HCT116 (cell line): ENCODE data around the gene GNGT2. TPM values are rescaled to one million over a fixed set of nuclear protein-coding genes. Genes with fewer than 3 reads are reported as not detected.

Source experiments
- ATAC-seq: fragments of 200-7000 bp; cut with Tn5 transposase; 2 replicates; pipeline ENCODE4 v1.9.1; 2020; ENCODE audit warnings: mild to moderate bottlenecking, moderate library complexity
- BruUV-seq: library from RNA; stranded (reverse); fragments of 400-500 nt; replicated peaks from 2 replicates; lab custom pipeline; 2021; lab: Mats Ljungman, UMichigan
- CTCF ChIA-PET: fragments of 300-600 bp; sonication (Branson Sonifier 250); formaldehyde crosslinking; loops from one replicate; lab custom pipeline; 2021; ENCODE audit warnings: antibody characterized with exemption; lab: Charles Lee
- POLR2A ChIA-PET: fragments of 300-600, 350-600 bp; sonication (Branson Sonifier 250); formaldehyde crosslinking; loops from one replicate; lab custom pipeline; 2021; ENCODE audit warnings: antibody characterized with exemption; lab: Charles Lee
- RAD21 ChIA-PET, 2 experiments: fragments of 300-600 bp; sonication (Branson Sonifier 250); formaldehyde crosslinking; loops; one replicate each; lab custom pipeline; 2023; ENCODE audit warnings: low total read pairs in 2 of 2; ENCODE audit not compliant: uncharacterized antibody in 2 of 2, unreplicated experiment in 2 of 2, low non-redundant PET in 1 of 2; lab: Charles Lee
- DNase-seq: peaks from one replicate; pipeline ENCODE4 v3.0.0-alpha.2; 2010; ENCODE audit warnings: low read depth, low spot score
- H2AFZ ChIP-seq: fragments of 200-600 bp; shearing (Covaris generic), sonication (generic); 2 replicates; pipeline ENCODE4 v1.6.1; 2017; ENCODE audit warnings: low read depth, mixed run types, mixed read lengths, antibody characterized with exemption, low read length; ENCODE audit not compliant: poor library complexity, severe bottlenecking
- H3K27ac ChIP-seq: 2 replicates; pipeline ENCODE4 v1.5.1; 2012; ENCODE audit warnings: low read depth, low read length
- H3K27me3 ChIP-seq: fragments of 200-600 bp; sonication (generic); 2 replicates; pipeline ENCODE4 v1.6.1; 2016; ENCODE audit warnings: mixed run types, low read length, mixed read lengths; ENCODE audit not compliant: insufficient read depth
- H3K36me3 ChIP-seq, 2 experiments: fragments of 200-500 bp in 1 of 2; fragments of 200-600 bp in 1 of 2; sonication (Bioruptor generic) in 1 of 2; sonication (generic) in 1 of 2; 2 replicates each; pipeline versions ENCODE4 v1.5.1 to v1.6.1; 2014 to 2016; ENCODE audit warnings: low read length in 2 of 2, inconsistent platforms in 1 of 2, mixed read lengths in 1 of 2, mixed run types in 1 of 2; ENCODE audit not compliant: insufficient read depth in 2 of 2, control insufficient read depth in 1 of 2
- H3K4me1 ChIP-seq, 2 experiments: fragments of 200-600 bp in 1 of 2; sonication (generic) in 1 of 2; 2 replicates each; pipeline versions ENCODE4 v1.5.1 to v1.6.1; 2012 to 2017; ENCODE audit warnings: low read length in 2 of 2, inconsistent platforms in 1 of 2, mild to moderate bottlenecking in 1 of 2, mixed read lengths in 1 of 2, mixed run types in 1 of 2, moderate library complexity in 1 of 2; ENCODE audit not compliant: insufficient read depth in 2 of 2, control insufficient read depth in 1 of 2
- H3K4me2 ChIP-seq: fragments of 200-600 bp; sonication (generic); 2 replicates; pipeline ENCODE4 v1.6.1; 2017; ENCODE audit warnings: mixed run types, low read length, mixed read lengths
- H3K4me3 ChIP-seq, 2 experiments: fragments of 200-600 bp in 1 of 2; sonication (generic) in 1 of 2; replicated peaks in 1 of 2; 2 replicates each; pipeline ENCODE4 v1.5.1; 2011 to 2016; ENCODE audit warnings: low read length in 2 of 2, control low read depth in 1 of 2, low read depth in 1 of 2, mild to moderate bottlenecking in 1 of 2, mixed read lengths in 1 of 2, mixed run types in 1 of 2
- H3K79me2 ChIP-seq: fragments of 200-600 bp; sonication (generic); 2 replicates; pipeline ENCODE4 v1.6.1; 2017; ENCODE audit warnings: mild to moderate bottlenecking, mixed run types, low read length, moderate library complexity, mixed read lengths; ENCODE audit not compliant: insufficient read depth
- H3K9ac ChIP-seq: fragments of 200-600 bp; sonication (generic); 2 replicates; pipeline ENCODE4 v1.6.1; 2016; ENCODE audit warnings: low read length, mixed read lengths
- H3K9me2 ChIP-seq: fragments of 200-600 bp; sonication (generic), shearing (Covaris generic); 2 replicates; pipeline ENCODE4 v1.6.1; 2017; ENCODE audit warnings: mixed run types, mild to moderate bottlenecking, moderate library complexity; ENCODE audit not compliant: insufficient read depth
- H3K9me3 ChIP-seq, 2 experiments: fragments of 200-500 bp in 1 of 2; fragments of 200-600 bp in 1 of 2; sonication (Bioruptor generic) in 1 of 2; sonication (generic) in 1 of 2; 2 replicates each; pipeline ENCODE4 v1.6.1; 2014 to 2017; ENCODE audit warnings: low read length in 2 of 2, mixed read lengths in 2 of 2, inconsistent platforms in 1 of 2, low read depth in 1 of 2, mild to moderate bottlenecking in 1 of 2, mixed run types in 1 of 2, moderate library complexity in 1 of 2; ENCODE audit not compliant: control insufficient read depth in 1 of 2, insufficient read depth in 1 of 2
- H4K20me1 ChIP-seq: fragments of 200-600 bp; sonication (generic), shearing (Covaris generic); 2 replicates; pipeline ENCODE4 v1.6.1; 2017; ENCODE audit warnings: mixed run types, mild to moderate bottlenecking, moderate library complexity; ENCODE audit not compliant: insufficient read depth
- CBX3 ChIP-seq: IDR thresholded peaks from 2 replicates; pipeline ENCODE4 v1.6.1; 2012; ENCODE audit warnings: low read depth
- EZH2 ChIP-seq: fragments of 200-600 bp; sonication (generic); IDR thresholded peaks from 2 replicates; pipeline ENCODE4 v1.6.1; 2017; ENCODE audit warnings: antibody characterized with exemption, mixed run types
- JUND ChIP-seq: IDR thresholded peaks from 2 replicates; pipeline ENCODE4 v1.6.1; 2012
- RAD21 ChIP-seq: IDR thresholded peaks from 2 replicates; pipeline ENCODE4 v1.6.1; 2012; ENCODE audit warnings: low read depth, mild to moderate bottlenecking
- SIN3A ChIP-seq: IDR thresholded peaks from 2 replicates; pipeline ENCODE4 v1.6.1; 2012; ENCODE audit warnings: low read depth
- SRF ChIP-seq: IDR thresholded peaks from 2 replicates; pipeline ENCODE4 v1.6.1; 2012; ENCODE audit warnings: low read depth
- intact Hi-C: fragments of 100-400 bp; cut with micrococcal nuclease; formaldehyde crosslinking; loops from 2 replicates; pipeline ENCODE4 v1.10.0; 2022
- total RNA-seq: library from RNA; stranded (reverse); gene quantifications from one replicate; pipeline ENCODE4 v1.2.1, GENCODE V29; 2021; ENCODE audit not compliant: unreplicated experiment
- TF ChIP-seq, protein P1 (sequence below): IDR thresholded peaks from 2 replicates; pipeline ENCODE4 v1.6.1; 2012; ENCODE audit warnings: low read depth
- TF ChIP-seq, protein P2 (sequence below): IDR thresholded peaks from 2 replicates; pipeline ENCODE4 v1.6.1; 2012

Gene GNGT2
- total RNA-seq, 1 experiment from 2014 or later, result not detected

DNA sequence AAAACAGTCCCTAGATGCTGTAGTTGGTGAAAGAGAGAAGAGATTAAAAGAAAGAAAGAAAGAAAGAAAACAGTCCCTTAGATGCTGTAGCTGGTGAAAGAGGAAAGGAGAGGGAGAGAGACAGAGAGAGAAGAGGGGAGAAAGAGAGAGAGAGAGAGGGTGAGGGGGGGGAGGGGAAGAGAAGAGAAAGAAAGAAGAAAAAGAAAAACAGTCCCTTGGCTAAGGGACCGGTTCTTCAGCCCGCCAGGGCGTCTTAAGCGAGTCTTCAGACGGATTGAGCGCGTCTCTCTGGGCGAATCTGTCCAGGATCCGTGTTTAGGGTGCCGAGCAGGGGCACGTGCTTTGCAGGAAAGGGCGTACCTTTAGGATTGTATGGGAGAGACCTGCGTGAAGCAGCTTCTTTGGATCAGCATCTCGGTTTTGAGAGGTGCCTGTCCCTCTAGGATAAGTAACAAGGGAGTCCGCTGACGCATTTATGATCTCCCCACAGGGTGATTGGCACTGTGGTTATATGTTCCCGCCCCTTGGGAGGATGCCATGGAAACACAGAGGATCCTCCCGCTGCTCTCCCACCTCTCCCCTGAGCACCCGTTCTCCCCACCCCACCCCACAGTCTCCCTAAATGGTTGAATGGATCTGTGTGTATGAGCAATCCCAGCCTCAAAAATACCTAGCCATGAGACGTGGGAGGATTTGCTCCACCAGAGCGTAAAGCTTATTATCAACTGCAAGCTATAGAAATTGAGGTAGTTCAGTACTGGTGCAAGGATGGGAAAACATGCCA is 16.7 kb downstream of the GNGT2 start:
- Histone ChIP-seq H3K36me3 (no peaks in the 10 kb centered on the region), H3K27me3 (no peaks in the 10 kb centered on the region), H3K9me3 (no peaks in the 10 kb centered on the region), H3K27ac (peak overlapping the region; percentile 85), H3K9ac (peak overlapping the region; percentile 76), H3K4me1 (peaks cover 13 to 50% of the 10 kb centered on the region in 2 experiments; a peak in 3 of 4 replicates), H3K79me2 (no peaks in the 10 kb centered on the region), H2AFZ (peak overlapping the region; percentile 72), H3K9me2 (no peaks in the 10 kb centered on the region), H3K4me2 (peak overlapping the region; percentile 91), H3K4me3 (peak overlapping the region; percentile 54 to 61), H4K20me1 (no peaks in the 10 kb centered on the region)
- peak; percentile 33 for DNase-seq
- TF ChIP-seq, protein P1, sequence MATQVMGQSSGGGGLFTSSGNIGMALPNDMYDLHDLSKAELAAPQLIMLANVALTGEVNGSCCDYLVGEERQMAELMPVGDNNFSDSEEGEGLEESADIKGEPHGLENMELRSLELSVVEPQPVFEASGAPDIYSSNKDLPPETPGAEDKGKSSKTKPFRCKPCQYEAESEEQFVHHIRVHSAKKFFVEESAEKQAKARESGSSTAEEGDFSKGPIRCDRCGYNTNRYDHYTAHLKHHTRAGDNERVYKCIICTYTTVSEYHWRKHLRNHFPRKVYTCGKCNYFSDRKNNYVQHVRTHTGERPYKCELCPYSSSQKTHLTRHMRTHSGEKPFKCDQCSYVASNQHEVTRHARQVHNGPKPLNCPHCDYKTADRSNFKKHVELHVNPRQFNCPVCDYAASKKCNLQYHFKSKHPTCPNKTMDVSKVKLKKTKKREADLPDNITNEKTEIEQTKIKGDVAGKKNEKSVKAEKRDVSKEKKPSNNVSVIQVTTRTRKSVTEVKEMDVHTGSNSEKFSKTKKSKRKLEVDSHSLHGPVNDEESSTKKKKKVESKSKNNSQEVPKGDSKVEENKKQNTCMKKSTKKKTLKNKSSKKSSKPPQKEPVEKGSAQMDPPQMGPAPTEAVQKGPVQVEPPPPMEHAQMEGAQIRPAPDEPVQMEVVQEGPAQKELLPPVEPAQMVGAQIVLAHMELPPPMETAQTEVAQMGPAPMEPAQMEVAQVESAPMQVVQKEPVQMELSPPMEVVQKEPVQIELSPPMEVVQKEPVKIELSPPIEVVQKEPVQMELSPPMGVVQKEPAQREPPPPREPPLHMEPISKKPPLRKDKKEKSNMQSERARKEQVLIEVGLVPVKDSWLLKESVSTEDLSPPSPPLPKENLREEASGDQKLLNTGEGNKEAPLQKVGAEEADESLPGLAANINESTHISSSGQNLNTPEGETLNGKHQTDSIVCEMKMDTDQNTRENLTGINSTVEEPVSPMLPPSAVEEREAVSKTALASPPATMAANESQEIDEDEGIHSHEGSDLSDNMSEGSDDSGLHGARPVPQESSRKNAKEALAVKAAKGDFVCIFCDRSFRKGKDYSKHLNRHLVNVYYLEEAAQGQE, result no peak
- TF ChIP-seq RAD21 (no peak), SIN3A (no peak), EZH2 (no peak), JUND (no peak), CBX3 (no peak), SRF (no peak)
- TF ChIP-seq, protein P2, sequence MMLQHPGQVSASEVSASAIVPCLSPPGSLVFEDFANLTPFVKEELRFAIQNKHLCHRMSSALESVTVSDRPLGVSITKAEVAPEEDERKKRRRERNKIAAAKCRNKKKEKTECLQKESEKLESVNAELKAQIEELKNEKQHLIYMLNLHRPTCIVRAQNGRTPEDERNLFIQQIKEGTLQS, result no peak
- no peak for ATAC-seq
- CTCF ChIA-PET, result interaction anchor here (0.6 to 1.6 kb wide), 3 partner anchors 34 to 1290 kb away, joined by 3 to 6 read pairs (median 3); no protein-coding TSS in a partner anchor
- RAD21 ChIA-PET, result interaction anchor here in 1 of 2 experiments (1.0 kb wide), 1 partner anchor 13 kb away, joined by 3 read pairs; no protein-coding TSS in a partner anchor
- POLR2A ChIA-PET, result no interaction called here
- intact Hi-C loops, result loop anchor here (5.0 kb wide), 3 partner anchors 34 to 301 kb away; partner anchors contain the start of genes ATP5MC1 and UBE2Z
- BruUV-seq, result no TSS peak
